Measurements from ENCODE around the gene DNMT3B.

The DNMT3B gene

DNA sequence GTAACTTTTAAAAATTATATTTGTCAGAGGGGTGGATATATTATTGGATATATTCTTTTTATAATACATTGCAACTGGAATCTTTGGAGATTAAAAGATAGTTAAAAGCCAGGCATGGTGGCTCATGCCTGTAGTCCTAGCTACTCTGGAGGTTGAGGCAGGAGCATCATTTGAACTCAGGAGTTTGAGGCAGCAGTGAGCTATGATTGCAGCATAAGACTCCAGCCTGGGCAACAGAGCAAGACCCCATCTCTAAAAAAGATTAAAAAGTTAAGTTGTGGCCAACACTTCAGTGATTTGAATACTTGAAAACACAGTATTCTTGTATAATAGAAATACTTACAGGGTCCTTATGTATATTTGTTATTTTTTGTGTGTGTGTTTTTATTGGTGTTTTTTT, 72.8 kb downstream of the DNMT3B start:
- Histone ChIP-seq H3K9ac (ENCODE audit: low read length) (no peak overlapping the region), H4K20me1 (ENCODE audit: insufficient read depth, low read length) (no peaks in the 10 kb centered on the region), H3K4me2 (ENCODE audit: low read length) (no peak overlapping the region), H3K9me2 (ENCODE audit: low read depth, low read length) (no peaks in the 10 kb centered on the region), H3K79me2 (ENCODE audit: insufficient read depth, low read length) (peaks cover 50% of the 10 kb centered on the region), H3F3A (ENCODE audit: insufficient read depth, low read length) (no peaks in the 10 kb centered on the region), H3K9me3 (ENCODE audit: low read length) (no peaks in the 10 kb centered on the region), H3K4me3 (ENCODE audit: low read depth, low read length, poor library complexity, severe bottlenecking) (no peak overlapping the region), H2AFZ (ENCODE audit: low read length) (no peak overlapping the region), H3K36me3 (ENCODE audit: insufficient read depth, low read length) (peaks cover 93% of the 10 kb centered on the region), H3K4me1 (ENCODE audit: insufficient read depth, low read length, severe bottlenecking) (peaks cover 13% of the 10 kb centered on the region), H3K27ac (ENCODE audit: low read depth, low read length, poor library complexity, severe bottlenecking) (no peak overlapping the region), H3K27me3 (ENCODE audit: insufficient read depth, low read length) (no peaks in the 10 kb centered on the region)
- TF ChIP-seq EZH2 (IDR thresholded peaks at IDR 0.05; ENCODE audit: borderline replicate concordance, low read length): no peak
- TF ChIP-seq, protein P1, sequence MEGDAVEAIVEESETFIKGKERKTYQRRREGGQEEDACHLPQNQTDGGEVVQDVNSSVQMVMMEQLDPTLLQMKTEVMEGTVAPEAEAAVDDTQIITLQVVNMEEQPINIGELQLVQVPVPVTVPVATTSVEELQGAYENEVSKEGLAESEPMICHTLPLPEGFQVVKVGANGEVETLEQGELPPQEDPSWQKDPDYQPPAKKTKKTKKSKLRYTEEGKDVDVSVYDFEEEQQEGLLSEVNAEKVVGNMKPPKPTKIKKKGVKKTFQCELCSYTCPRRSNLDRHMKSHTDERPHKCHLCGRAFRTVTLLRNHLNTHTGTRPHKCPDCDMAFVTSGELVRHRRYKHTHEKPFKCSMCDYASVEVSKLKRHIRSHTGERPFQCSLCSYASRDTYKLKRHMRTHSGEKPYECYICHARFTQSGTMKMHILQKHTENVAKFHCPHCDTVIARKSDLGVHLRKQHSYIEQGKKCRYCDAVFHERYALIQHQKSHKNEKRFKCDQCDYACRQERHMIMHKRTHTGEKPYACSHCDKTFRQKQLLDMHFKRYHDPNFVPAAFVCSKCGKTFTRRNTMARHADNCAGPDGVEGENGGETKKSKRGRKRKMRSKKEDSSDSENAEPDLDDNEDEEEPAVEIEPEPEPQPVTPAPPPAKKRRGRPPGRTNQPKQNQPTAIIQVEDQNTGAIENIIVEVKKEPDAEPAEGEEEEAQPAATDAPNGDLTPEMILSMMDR (IDR thresholded peaks at IDR 0.05; ENCODE audit: low read length): no peak

DNA sequence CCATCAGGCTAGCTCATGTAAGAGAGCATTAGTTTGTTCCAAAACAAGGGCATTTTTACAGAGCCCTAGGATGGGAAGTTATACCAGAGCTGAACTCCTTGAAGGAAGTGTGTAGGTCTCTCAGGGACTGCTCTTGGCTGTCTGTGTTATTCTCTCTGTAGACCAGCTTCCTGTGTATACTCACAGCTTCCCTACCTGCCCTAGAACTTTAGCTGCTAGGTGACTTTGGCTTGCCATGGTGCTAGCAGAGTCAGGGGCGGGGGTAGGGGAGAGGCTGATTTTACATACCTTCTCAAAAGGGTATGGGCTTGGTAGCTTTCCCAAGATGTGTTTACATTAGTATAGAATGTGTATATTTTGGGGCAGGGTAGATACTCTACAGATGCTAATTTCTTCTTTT, 75.0 kb downstream of the DNMT3B start:
- Histone ChIP-seq H3F3A (ENCODE audit: insufficient read depth, low read length) (no peaks in the 10 kb centered on the region), H3K4me3 (ENCODE audit: low read depth, low read length, poor library complexity, severe bottlenecking) (no peak overlapping the region), H3K79me2 (ENCODE audit: insufficient read depth, low read length) (peaks cover 31% of the 10 kb centered on the region), H2AFZ (ENCODE audit: low read length) (no peak overlapping the region), H4K20me1 (ENCODE audit: insufficient read depth, low read length) (no peaks in the 10 kb centered on the region), H3K9me2 (ENCODE audit: low read depth, low read length) (no peaks in the 10 kb centered on the region), H3K27me3 (ENCODE audit: insufficient read depth, low read length) (no peaks in the 10 kb centered on the region), H3K9ac (ENCODE audit: low read length) (no peak overlapping the region), H3K4me1 (ENCODE audit: insufficient read depth, low read length, severe bottlenecking) (peaks cover 8% of the 10 kb centered on the region), H3K4me2 (ENCODE audit: low read length) (no peak overlapping the region), H3K36me3 (ENCODE audit: insufficient read depth, low read length) (peaks cover 91% of the 10 kb centered on the region), H3K27ac (ENCODE audit: low read depth, low read length, poor library complexity, severe bottlenecking) (no peak overlapping the region), H3K9me3 (ENCODE audit: low read length) (no peaks in the 10 kb centered on the region)
- TF ChIP-seq, protein P1 (IDR thresholded peaks at IDR 0.05; ENCODE audit: low read length): no peak
- no peak for TF ChIP-seq EZH2 (IDR thresholded peaks at IDR 0.05; ENCODE audit: borderline replicate concordance, low read length)

DNA sequence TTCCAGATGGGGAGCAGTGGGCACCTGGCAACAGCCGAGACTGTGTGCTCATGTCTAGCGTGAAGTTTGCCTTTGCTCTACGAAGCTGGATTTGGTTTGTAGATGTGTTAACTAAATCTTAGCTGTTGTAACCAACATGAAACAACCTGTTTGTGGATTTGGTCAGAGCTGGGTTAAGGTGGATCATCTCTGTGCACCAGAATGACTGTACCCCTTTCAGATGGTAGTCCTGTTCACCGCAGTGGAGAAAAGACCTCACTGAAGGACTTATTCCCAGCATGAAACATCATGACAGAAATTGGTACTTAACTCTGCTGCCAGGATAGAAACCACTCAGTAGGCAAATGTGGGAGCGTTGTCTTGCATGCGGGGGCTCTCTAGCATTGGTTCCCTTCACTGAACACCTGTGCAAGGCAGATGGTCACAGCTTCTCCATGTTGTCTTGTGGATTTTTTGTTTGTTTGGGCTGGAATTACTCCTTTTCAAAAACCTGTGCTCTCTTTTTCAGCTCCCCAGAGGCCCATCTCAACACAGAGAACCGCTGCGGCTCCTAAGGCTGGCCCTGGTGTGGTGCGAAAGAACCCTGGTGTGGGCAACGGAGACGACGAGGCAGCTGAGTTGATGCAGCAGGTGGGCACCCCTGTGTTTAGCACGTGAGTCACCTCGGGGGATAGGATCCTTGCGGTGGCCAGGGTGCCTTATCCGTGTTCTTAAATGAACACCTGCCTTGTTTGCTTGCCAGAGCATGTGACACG, 77.2 kb downstream of the DNMT3B start:
- Histone ChIP-seq H3K27me3 (ENCODE audit: insufficient read depth, low read length) (no peaks in the 10 kb centered on the region), H3F3A (ENCODE audit: insufficient read depth, low read length) (no peaks in the 10 kb centered on the region), H3K4me3 (ENCODE audit: low read depth, low read length, poor library complexity, severe bottlenecking) (no peak overlapping the region), H3K36me3 (ENCODE audit: insufficient read depth, low read length) (peaks cover 93% of the 10 kb centered on the region), H3K79me2 (ENCODE audit: insufficient read depth, low read length) (peaks cover 20% of the 10 kb centered on the region), H3K9me2 (ENCODE audit: low read depth, low read length) (no peaks in the 10 kb centered on the region), H3K9me3 (ENCODE audit: low read length) (no peaks in the 10 kb centered on the region), H3K9ac (ENCODE audit: low read length) (no peak overlapping the region), H3K27ac (ENCODE audit: low read depth, low read length, poor library complexity, severe bottlenecking) (no peak overlapping the region), H3K4me1 (ENCODE audit: insufficient read depth, low read length, severe bottlenecking) (no peaks in the 10 kb centered on the region), H2AFZ (ENCODE audit: low read length) (no peak overlapping the region), H4K20me1 (ENCODE audit: insufficient read depth, low read length) (no peaks in the 10 kb centered on the region), H3K4me2 (ENCODE audit: low read length) (no peak overlapping the region)
- TF ChIP-seq, protein P1 (IDR thresholded peaks at IDR 0.05; ENCODE audit: low read length): no peak
- no peak for TF ChIP-seq EZH2 (IDR thresholded peaks at IDR 0.05; ENCODE audit: borderline replicate concordance, low read length)

All from OCI-LY1 (cell line).